Neural progenitor cell (in vitro differentiated cells): ENCODE results near the gene DMPK.

Source experiments
- EZH2 ChIP-seq: fragments of 200-600 bp; sonication (generic); IDR thresholded peaks from 2 replicates; pipeline ENCODE4 v1.6.1; 2017; ENCODE audit warnings: antibody characterized with exemption, mild to moderate bottlenecking, moderate library complexity
- EZH2phosphoT487 ChIP-seq: fragments of 200-600 bp; sonication (generic); IDR thresholded peaks from 2 replicates; pipeline ENCODE4 v1.6.1; 2017; ENCODE audit warnings: antibody characterized with exemption
- TF ChIP-seq, protein P1 (sequence below): fragments of 200-600 bp; sonication (generic); IDR thresholded peaks from 2 replicates; pipeline ENCODE4 v1.5.1; 2017; ENCODE audit warnings: antibody characterized with exemption, mild to moderate bottlenecking

DNA sequence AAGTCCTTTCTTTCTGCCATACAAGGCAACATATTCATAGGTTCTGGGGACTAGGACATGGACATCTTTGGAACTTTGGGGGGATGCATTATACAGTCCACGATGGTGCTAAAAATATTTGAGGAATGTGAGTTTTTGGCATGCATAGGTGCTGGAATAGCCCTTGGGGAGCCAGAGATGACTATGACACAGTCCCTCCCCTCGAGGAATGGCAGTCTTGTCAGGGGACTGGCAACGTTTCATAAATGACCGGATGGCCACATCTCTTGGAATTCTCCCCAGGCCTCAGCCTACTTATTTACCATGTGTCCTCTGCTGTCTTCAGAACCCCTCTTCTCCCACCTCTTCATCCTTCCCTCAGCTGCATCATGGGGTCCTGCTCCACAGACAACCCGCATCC lies 35.4 kb downstream of the DMPK start:
- TF ChIP-seq, protein P1, sequence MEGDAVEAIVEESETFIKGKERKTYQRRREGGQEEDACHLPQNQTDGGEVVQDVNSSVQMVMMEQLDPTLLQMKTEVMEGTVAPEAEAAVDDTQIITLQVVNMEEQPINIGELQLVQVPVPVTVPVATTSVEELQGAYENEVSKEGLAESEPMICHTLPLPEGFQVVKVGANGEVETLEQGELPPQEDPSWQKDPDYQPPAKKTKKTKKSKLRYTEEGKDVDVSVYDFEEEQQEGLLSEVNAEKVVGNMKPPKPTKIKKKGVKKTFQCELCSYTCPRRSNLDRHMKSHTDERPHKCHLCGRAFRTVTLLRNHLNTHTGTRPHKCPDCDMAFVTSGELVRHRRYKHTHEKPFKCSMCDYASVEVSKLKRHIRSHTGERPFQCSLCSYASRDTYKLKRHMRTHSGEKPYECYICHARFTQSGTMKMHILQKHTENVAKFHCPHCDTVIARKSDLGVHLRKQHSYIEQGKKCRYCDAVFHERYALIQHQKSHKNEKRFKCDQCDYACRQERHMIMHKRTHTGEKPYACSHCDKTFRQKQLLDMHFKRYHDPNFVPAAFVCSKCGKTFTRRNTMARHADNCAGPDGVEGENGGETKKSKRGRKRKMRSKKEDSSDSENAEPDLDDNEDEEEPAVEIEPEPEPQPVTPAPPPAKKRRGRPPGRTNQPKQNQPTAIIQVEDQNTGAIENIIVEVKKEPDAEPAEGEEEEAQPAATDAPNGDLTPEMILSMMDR: no peak
- TF ChIP-seq EZH2: no peak
- no peak for TF ChIP-seq EZH2phosphoT487
